Endodermal cell (in vitro differentiated cells): ENCODE data around the gene SMC6. TPM values are rescaled to one million over a fixed set of nuclear protein-coding genes. Genes with fewer than 3 reads are reported as not detected.

Experiments
- DNase-seq: peaks from one replicate; pipeline ENCODE4 v3.0.0-alpha.2; 2017
- H3K27ac ChIP-seq: 2 replicates; pipeline ENCODE4 v1.5.1; 2013; ENCODE audit warnings: mild to moderate bottlenecking, low read depth, low read length, moderate library complexity
- H3K27me3 ChIP-seq: 2 replicates; pipeline ENCODE4 v1.6.1; 2013; ENCODE audit warnings: mild to moderate bottlenecking, low read length, moderate library complexity; ENCODE audit not compliant: insufficient read depth, control insufficient read depth, poor library complexity, severe bottlenecking
- H3K36me3 ChIP-seq: 2 replicates; pipeline ENCODE4 v1.7.0; 2013; ENCODE audit warnings: mild to moderate bottlenecking, low read length, moderate library complexity; ENCODE audit not compliant: control insufficient read depth, insufficient read depth
- H3K4me1 ChIP-seq: one replicate; pipeline ENCODE4 v1.7.0; 2013; ENCODE audit warnings: low read length; ENCODE audit not compliant: control insufficient read depth, insufficient read depth
- H3K4me3 ChIP-seq: 2 replicates; pipeline ENCODE4 v1.5.1; 2013; ENCODE audit warnings: mild to moderate bottlenecking, low read length, moderate library complexity
- H3K9ac ChIP-seq: 2 replicates; pipeline ENCODE4 v1.6.1; 2013; ENCODE audit warnings: mild to moderate bottlenecking, low read length, moderate library complexity; ENCODE audit not compliant: poor library complexity, severe bottlenecking; ENCODE audit errors: extremely low read depth
- H3K9me3 ChIP-seq: 2 replicates; pipeline ENCODE4 v1.6.1; 2013; ENCODE audit warnings: mild to moderate bottlenecking, low read length, moderate library complexity; ENCODE audit not compliant: control insufficient read depth
- H3K27ac Mint-ChIP-seq: 2 replicates; pipeline ENCODE4 v1.8.0; 2020; ENCODE audit warnings: mixed read lengths
- H3K27me3 Mint-ChIP-seq: 2 replicates; pipeline ENCODE4 v1.8.0; 2021; ENCODE audit warnings: mild to moderate bottlenecking, mixed read lengths; ENCODE audit not compliant: insufficient read depth
- H3K36me3 Mint-ChIP-seq: 2 replicates; pipeline ENCODE4 v1.8.0; 2020; ENCODE audit warnings: low read depth, mixed read lengths
- H3K4me1 Mint-ChIP-seq: 2 replicates; pipeline ENCODE4 v1.8.0; 2020; ENCODE audit warnings: mixed read lengths
- H3K4me3 Mint-ChIP-seq: 2 replicates; pipeline ENCODE4 v1.8.0; 2020; ENCODE audit warnings: mild to moderate bottlenecking, moderate library complexity, mixed read lengths
- H3K9me3 Mint-ChIP-seq: 2 replicates; pipeline ENCODE4 v1.8.0; 2020; ENCODE audit warnings: mild to moderate bottlenecking, mixed read lengths
- CTCF ChIP-seq: fragments of 200-600 bp; sonication (generic); conservative IDR thresholded peaks from 2 replicates; pipeline ENCODE4 v1.5.0; 2021; ENCODE audit warnings: antibody characterized with exemption, mild to moderate bottlenecking
- WGBS, 2 experiments: methylation state at CpG; one replicate each; pipeline versions ENCODE4 v1.1.5 to v1.1.7; 2013; ENCODE audit warnings: missing lambda C conversion rate in 2 of 2, mixed read lengths in 1 of 2; ENCODE audit not compliant: insufficient coverage in 1 of 2, insufficient read length in 1 of 2; 5-methylcytosine and 5-hydroxymethylcytosine counted together
- total RNA-seq, 2 donors: library from RNA; stranded (reverse); fragmentation: NEBNext Ultra II Directional in 1 of 2; extraction: Animal tissue kit (Norgen Biotek cat#: 25700) in 1 of 2; gene quantifications; 2 replicates in 1 of 2; 3 replicates in 1 of 2; pipeline ENCODE4 v1.2.1, GENCODE V29; 2021

The SMC6 gene
- total RNA-seq, 2 donors from 2014 or later, result 38.3 to 48.3 TPM

DNA sequence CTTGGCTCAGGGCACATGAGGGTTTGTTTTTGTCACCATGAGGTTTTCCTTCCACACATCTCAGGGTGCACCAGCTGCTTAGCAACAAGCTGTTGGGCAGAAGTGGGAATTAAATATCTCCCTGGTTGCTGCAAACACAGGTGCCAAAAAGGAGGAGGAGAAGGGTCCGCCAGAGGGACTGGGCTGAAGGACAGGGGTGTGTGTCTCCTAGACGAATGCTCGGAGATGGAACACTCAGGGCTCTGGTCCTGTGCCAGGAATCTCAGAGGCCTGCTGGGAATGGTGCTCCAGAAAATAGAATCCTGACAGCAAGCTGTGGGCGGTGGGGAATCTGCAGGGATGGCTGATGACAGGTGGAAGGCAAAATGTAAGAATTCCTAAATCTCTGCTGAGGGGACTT lies 118.6 kb downstream of the SMC6 start:
- Histone ChIP-seq H3K4me3 (no peak overlapping the region), H3K27me3 (no peaks in the 10 kb centered on the region), H3K27ac (no peak overlapping the region), H3K9ac (no peak overlapping the region), H3K4me1 (no peaks in the 10 kb centered on the region), H3K36me3 (no peaks in the 10 kb centered on the region), H3K9me3 (peaks cover 3% of the 10 kb centered on the region)
- no peaks in the 10 kb centered on the region for H3K27me3 Mint-ChIP-seq
- no peak for TF ChIP-seq CTCF
- no peaks in the 10 kb centered on the region for H3K36me3 Mint-ChIP-seq
- H3K4me1 Mint-ChIP-seq, result peaks cover 7% of the 10 kb centered on the region
- no peak overlapping the region for H3K4me3 Mint-ChIP-seq
- 90 to 93% methylated on average over 4 of the region's 4 CpGs for WGBS, 2 experiments
- no peak overlapping the region for H3K27ac Mint-ChIP-seq
- DNase-seq, result no peak
- peaks cover 4% of the 10 kb centered on the region for H3K9me3 Mint-ChIP-seq

GRCh38 chr2:17630089-17630488 lies 123.5 kb downstream of the SMC6 start:
- Mint-ChIP-seq H3K27me3 (no peaks in the 10 kb centered on the region), H3K36me3 (no peaks in the 10 kb centered on the region), H3K27ac (no peak overlapping the region), H3K4me1 (peaks cover 10% of the 10 kb centered on the region), H3K9me3 (peaks cover 13% of the 10 kb centered on the region), H3K4me3 (no peak overlapping the region)
- Histone ChIP-seq H3K4me3 (no peak overlapping the region), H3K9ac (no peak overlapping the region), H3K36me3 (no peaks in the 10 kb centered on the region), H3K27ac (no peak overlapping the region), H3K9me3 (peaks cover 4% of the 10 kb centered on the region), H3K27me3 (no peaks in the 10 kb centered on the region), H3K4me1 (peaks cover 7% of the 10 kb centered on the region)
- peak; percentile 57 for DNase-seq
- WGBS, 2 experiments, result 93 to 100% methylated on average over 3 to 4 of the region's 4 CpGs
- TF ChIP-seq CTCF, result no peak

DNA sequence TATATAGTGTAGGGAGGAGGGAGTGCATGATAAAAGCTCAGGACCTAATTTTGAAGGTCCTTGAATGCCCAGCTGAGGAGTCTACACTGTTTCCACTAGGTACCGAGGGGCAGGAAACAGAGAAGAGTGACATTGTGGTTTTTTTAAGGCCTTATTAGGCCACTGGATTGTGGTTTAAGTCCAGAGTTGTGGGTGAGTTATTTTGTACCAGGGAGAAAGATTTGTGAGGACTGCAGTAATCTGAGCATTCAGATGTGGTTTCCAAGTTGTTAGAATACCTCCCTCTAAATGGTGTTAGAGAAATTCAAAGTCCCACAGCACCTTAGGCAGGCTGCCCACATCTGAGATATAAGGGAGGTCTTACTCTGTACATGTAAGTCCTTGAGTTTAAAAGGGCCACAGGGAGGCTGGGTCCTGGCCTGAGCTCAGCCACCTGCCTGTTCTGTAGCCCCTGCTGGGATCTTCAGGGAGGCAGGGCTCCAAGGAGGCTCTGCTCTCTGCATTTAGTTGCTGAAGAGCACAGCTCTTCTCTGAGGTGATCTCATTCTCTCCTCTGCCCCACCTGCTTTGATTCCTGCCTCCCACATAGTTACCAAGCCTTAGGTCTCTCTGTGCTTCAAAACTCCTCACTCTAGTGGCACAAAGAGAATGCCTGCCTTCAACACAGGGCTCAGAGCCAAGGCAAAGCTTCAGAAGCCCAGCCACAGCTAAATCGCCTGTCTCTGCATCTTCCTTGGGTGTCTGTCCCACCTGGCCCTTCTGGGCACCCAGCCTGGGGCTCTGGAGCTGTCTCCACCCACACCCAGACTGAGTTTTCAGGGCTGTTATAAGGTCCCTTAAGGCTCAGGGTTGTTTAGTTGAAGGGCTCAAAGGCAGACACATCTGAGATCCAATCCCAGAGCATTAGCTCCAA lies 125.0 kb downstream of the SMC6 start:
- Histone ChIP-seq H3K9me3 (peaks cover 8% of the 10 kb centered on the region), H3K4me1 (peaks cover 7% of the 10 kb centered on the region), H3K27me3 (no peaks in the 10 kb centered on the region), H3K27ac (no peak overlapping the region), H3K4me3 (no peak overlapping the region), H3K9ac (no peak overlapping the region), H3K36me3 (no peaks in the 10 kb centered on the region)
- H3K9me3 Mint-ChIP-seq, result peaks cover 21% of the 10 kb centered on the region
- no peaks in the 10 kb centered on the region for H3K27me3 Mint-ChIP-seq
- no peak overlapping the region for H3K4me3 Mint-ChIP-seq
- H3K36me3 Mint-ChIP-seq, result no peaks in the 10 kb centered on the region
- peaks cover 10% of the 10 kb centered on the region for H3K4me1 Mint-ChIP-seq
- TF ChIP-seq CTCF, result no peak
- no peak for DNase-seq
- peak overlapping the region; percentile 39 for H3K27ac Mint-ChIP-seq
- 67 to 90% methylated on average over 1 to 2 of the region's 2 CpGs for WGBS, 2 experiments
